T-helper 2 cell treated with Interferon-gamma antibody and Interleukin-4, amounts not matched to agents 5 μg/mL and 100 μg/mL, for 36 hours (primary cell): Measurements from ENCODE around the gene YY1.

Experiments
- DNase-seq: peaks from one replicate; pipeline ENCODE4 v3.0.0; 2021; ENCODE audit warnings: low spot score
- H3K27ac Mint-ChIP-seq: one replicate; pipeline ENCODE4 v1.8.0; 2021; ENCODE audit warnings: mild to moderate bottlenecking, mixed read lengths
- H3K27me3 Mint-ChIP-seq: one replicate; pipeline ENCODE4 v1.8.0; 2021; ENCODE audit warnings: low read depth, mixed read lengths
- H3K36me3 Mint-ChIP-seq: one replicate; pipeline ENCODE4 v1.8.0; 2021; ENCODE audit warnings: low read depth, mixed read lengths
- H3K4me1 Mint-ChIP-seq: one replicate; pipeline ENCODE4 v1.8.0; 2021; ENCODE audit warnings: low read depth, mixed read lengths
- H3K4me3 Mint-ChIP-seq: one replicate; pipeline ENCODE4 v1.8.0; 2022; ENCODE audit warnings: mild to moderate bottlenecking, moderate library complexity, mixed read lengths
- H3K9me3 Mint-ChIP-seq: one replicate; pipeline ENCODE4 v1.8.0; 2021; ENCODE audit warnings: mixed read lengths

YY1 gene

GRCh38 chr14:100238419-100239210, at the start of gene YY1:
YY1 (plus strand) TSS chr14:100239144; CDS start chr14:100239245, 101 bp downstream.
- Mint-ChIP-seq H3K4me3 (peak within 1 kb of the TSS; percentile 93), H3K27ac (peak within 1 kb of the TSS; percentile 97), H3K4me1 (peaks cover 50% of the 10 kb centered on the region), H3K36me3 (peaks cover 49% of the 10 kb centered on the region), H3K27me3 (no peaks in the 10 kb centered on the region), H3K9me3 (no peaks in the 10 kb centered on the region)
- peak; percentile 100 for DNase-seq

- no peak for DNase-seq
- H3K9me3 Mint-ChIP-seq = no peaks in the 10 kb centered on the region
- no peak overlapping the region for H3K27ac Mint-ChIP-seq
These were observed 48.8 kb upstream of the YY1 start for GRCh38 chr14:100190126-100190525.

GRCh38 chr14:100191584-100192249, 47.2 kb upstream of the YY1 start:
- Mint-ChIP-seq H3K4me3 (no peak overlapping the region), H3K36me3 (no peaks in the 10 kb centered on the region), H3K27ac (no peak overlapping the region), H3K4me1 (peaks cover 10% of the 10 kb centered on the region), H3K27me3 (no peaks in the 10 kb centered on the region), H3K9me3 (no peaks in the 10 kb centered on the region)
- no peak for DNase-seq

More at GRCh38 chr14:100190126-100190525, 48.8 kb upstream of the YY1 start:
- no peaks in the 10 kb centered on the region for H3K36me3 Mint-ChIP-seq
- peaks cover 13% of the 10 kb centered on the region for H3K4me1 Mint-ChIP-seq
- no peak overlapping the region for H3K4me3 Mint-ChIP-seq
- H3K27me3 Mint-ChIP-seq = no peaks in the 10 kb centered on the region

- Mint-ChIP-seq H3K27me3 (no peaks in the 10 kb centered on the region), H3K36me3 (no peaks in the 10 kb centered on the region), H3K9me3 (no peaks in the 10 kb centered on the region), H3K4me1 (peaks cover 10% of the 10 kb centered on the region), H3K27ac (peak overlapping the region; percentile 90), H3K4me3 (peak overlapping the region; percentile 66)
- no peak for DNase-seq
These were observed 46.7 kb upstream of the YY1 start for GRCh38 chr14:100192250-100192671.

GRCh38 chr14:100192672-100193416, 46.1 kb upstream of the YY1 start:
- Mint-ChIP-seq H3K4me3 (peak overlapping the region; percentile 66), H3K4me1 (peaks cover 10% of the 10 kb centered on the region), H3K9me3 (no peaks in the 10 kb centered on the region)

GRCh38 chr14:100193417-100194357, 45.3 kb upstream of the YY1 start:
- Mint-ChIP-seq H3K4me3 (peak overlapping the region; percentile 66), H3K27me3 (no peaks in the 10 kb centered on the region), H3K27ac (peak overlapping the region; percentile 90), H3K9me3 (no peaks in the 10 kb centered on the region), H3K36me3 (no peaks in the 10 kb centered on the region), H3K4me1 (peaks cover 10% of the 10 kb centered on the region)
- DNase-seq = no peak

More at GRCh38 chr14:100192672-100193416, 46.1 kb upstream of the YY1 start:
- H3K36me3 Mint-ChIP-seq = no peaks in the 10 kb centered on the region
- peak; percentile 100 for DNase-seq
- H3K27ac Mint-ChIP-seq = peak overlapping the region; percentile 90
- H3K27me3 Mint-ChIP-seq = no peaks in the 10 kb centered on the region

GRCh38 chr14:100199240-100199860, 39.6 kb upstream of the YY1 start:
- no peak overlapping the region for H3K27ac Mint-ChIP-seq
- no peaks in the 10 kb centered on the region for H3K4me1 Mint-ChIP-seq
- no peak for DNase-seq
- H3K9me3 Mint-ChIP-seq = no peaks in the 10 kb centered on the region
- H3K27me3 Mint-ChIP-seq = no peaks in the 10 kb centered on the region
- no peak overlapping the region for H3K4me3 Mint-ChIP-seq
- H3K36me3 Mint-ChIP-seq = no peaks in the 10 kb centered on the region

GRCh38 chr14:100200311-100200710, 38.6 kb upstream of the YY1 start:
- Mint-ChIP-seq H3K36me3 (no peaks in the 10 kb centered on the region), H3K4me3 (no peak overlapping the region), H3K4me1 (no peaks in the 10 kb centered on the region), H3K27me3 (no peaks in the 10 kb centered on the region), H3K27ac (no peak overlapping the region), H3K9me3 (no peaks in the 10 kb centered on the region)
- DNase-seq = no peak

- no peaks in the 10 kb centered on the region for H3K9me3 Mint-ChIP-seq
- no peak overlapping the region for H3K27ac Mint-ChIP-seq
- H3K36me3 Mint-ChIP-seq = no peaks in the 10 kb centered on the region
- H3K4me3 Mint-ChIP-seq = no peak overlapping the region
- H3K27me3 Mint-ChIP-seq = no peaks in the 10 kb centered on the region
- no peaks in the 10 kb centered on the region for H3K4me1 Mint-ChIP-seq
- DNase-seq = no peak
These were observed 37.2 kb upstream of the YY1 start for GRCh38 chr14:100201701-100202100.

- H3K4me1 Mint-ChIP-seq = no peaks in the 10 kb centered on the region
- no peaks in the 10 kb centered on the region for H3K9me3 Mint-ChIP-seq
- no peaks in the 10 kb centered on the region for H3K36me3 Mint-ChIP-seq
- no peak for DNase-seq
- no peak overlapping the region for H3K4me3 Mint-ChIP-seq
- no peaks in the 10 kb centered on the region for H3K27me3 Mint-ChIP-seq
- H3K27ac Mint-ChIP-seq = no peak overlapping the region
These were observed 36.2 kb upstream of the YY1 start for GRCh38 chr14:100202712-100203111.

- no peak overlapping the region for H3K27ac Mint-ChIP-seq
- no peaks in the 10 kb centered on the region for H3K27me3 Mint-ChIP-seq
- H3K9me3 Mint-ChIP-seq = no peaks in the 10 kb centered on the region
- DNase-seq = no peak
- no peaks in the 10 kb centered on the region for H3K36me3 Mint-ChIP-seq
- H3K4me3 Mint-ChIP-seq = no peak overlapping the region
- no peaks in the 10 kb centered on the region for H3K4me1 Mint-ChIP-seq
These were observed 35.8 kb upstream of the YY1 start for GRCh38 chr14:100203146-100203545.

- H3K27ac Mint-ChIP-seq = no peak overlapping the region
- H3K4me1 Mint-ChIP-seq = no peaks in the 10 kb centered on the region
- H3K27me3 Mint-ChIP-seq = no peaks in the 10 kb centered on the region
- no peak for DNase-seq
- no peaks in the 10 kb centered on the region for H3K36me3 Mint-ChIP-seq
- H3K4me3 Mint-ChIP-seq = no peak overlapping the region
- H3K9me3 Mint-ChIP-seq = no peaks in the 10 kb centered on the region
These were observed 34.7 kb upstream of the YY1 start for GRCh38 chr14:100203962-100204834.
